Breast epithelium (tissue), 3 donors: ENCODE measurements around the gene HLA-F.

ENCODE experiments used
- POLR2A ChIP-seq: fragments of 450-650 bp; IDR thresholded peaks from one replicate; pipeline ENCODE4 v1.6.1; 2016; ENCODE audit warnings: antibody characterized with exemption, mild to moderate bottlenecking, moderate library complexity
- POLR2AphosphoS5 ChIP-seq, 3 donors: sonication (generic); formaldehyde crosslinking; IDR thresholded peaks; one replicate each; pipeline ENCODE4 v1.6.1; 2017; ENCODE audit warnings: antibody characterized with exemption in 3 of 3
- TF ChIP-seq, protein P1 (sequence below), 3 donors: fragments of 450-650 bp; IDR thresholded peaks; one replicate each; pipeline ENCODE4 v1.5.1; 2016 to 2017; ENCODE audit warnings: antibody characterized with exemption in 3 of 3, mild to moderate bottlenecking in 3 of 3, moderate library complexity in 3 of 3

DNA sequence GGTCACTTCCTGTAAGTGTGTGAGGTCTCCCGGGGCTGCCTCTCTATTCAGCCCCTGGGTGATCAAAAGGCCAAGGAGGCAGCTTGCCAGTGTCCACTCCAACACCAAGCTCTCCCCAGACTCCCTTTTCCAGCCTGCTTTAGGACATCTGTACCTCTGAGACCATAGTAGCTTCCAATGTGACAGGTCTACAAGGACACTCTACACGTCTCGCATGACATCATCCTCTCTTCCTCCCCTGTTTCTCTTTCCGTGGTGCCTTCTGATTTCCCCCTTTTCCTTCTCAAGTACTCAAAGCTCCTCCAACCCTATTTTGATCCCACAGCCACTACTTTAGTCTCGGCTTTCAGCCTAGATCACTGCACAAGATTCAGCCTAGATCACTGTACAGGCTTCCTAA, 26.4 kb downstream of the HLA-F start:
- TF ChIP-seq, protein P1, sequence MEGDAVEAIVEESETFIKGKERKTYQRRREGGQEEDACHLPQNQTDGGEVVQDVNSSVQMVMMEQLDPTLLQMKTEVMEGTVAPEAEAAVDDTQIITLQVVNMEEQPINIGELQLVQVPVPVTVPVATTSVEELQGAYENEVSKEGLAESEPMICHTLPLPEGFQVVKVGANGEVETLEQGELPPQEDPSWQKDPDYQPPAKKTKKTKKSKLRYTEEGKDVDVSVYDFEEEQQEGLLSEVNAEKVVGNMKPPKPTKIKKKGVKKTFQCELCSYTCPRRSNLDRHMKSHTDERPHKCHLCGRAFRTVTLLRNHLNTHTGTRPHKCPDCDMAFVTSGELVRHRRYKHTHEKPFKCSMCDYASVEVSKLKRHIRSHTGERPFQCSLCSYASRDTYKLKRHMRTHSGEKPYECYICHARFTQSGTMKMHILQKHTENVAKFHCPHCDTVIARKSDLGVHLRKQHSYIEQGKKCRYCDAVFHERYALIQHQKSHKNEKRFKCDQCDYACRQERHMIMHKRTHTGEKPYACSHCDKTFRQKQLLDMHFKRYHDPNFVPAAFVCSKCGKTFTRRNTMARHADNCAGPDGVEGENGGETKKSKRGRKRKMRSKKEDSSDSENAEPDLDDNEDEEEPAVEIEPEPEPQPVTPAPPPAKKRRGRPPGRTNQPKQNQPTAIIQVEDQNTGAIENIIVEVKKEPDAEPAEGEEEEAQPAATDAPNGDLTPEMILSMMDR (IDR thresholded peaks at IDR 0.05), result no peak
- TF ChIP-seq POLR2A (no peak), POLR2AphosphoS5 (IDR thresholded peaks at IDR 0.05) (no peak)
